Activated gamma-delta T cell (primary cell): ENCODE measurements around the gene RUNX2.
"Not testable (repeated sequence)": the region's sequence is repeated elsewhere in the genome, so short reads cannot be mapped to it uniquely, and the experiment has no call there.

ENCODE experiments used
- DNase-seq: peaks from one replicate; lab custom pipeline; 2025; lab: John Stamatoyannopoulos, UW

The RUNX2 gene

DNA sequence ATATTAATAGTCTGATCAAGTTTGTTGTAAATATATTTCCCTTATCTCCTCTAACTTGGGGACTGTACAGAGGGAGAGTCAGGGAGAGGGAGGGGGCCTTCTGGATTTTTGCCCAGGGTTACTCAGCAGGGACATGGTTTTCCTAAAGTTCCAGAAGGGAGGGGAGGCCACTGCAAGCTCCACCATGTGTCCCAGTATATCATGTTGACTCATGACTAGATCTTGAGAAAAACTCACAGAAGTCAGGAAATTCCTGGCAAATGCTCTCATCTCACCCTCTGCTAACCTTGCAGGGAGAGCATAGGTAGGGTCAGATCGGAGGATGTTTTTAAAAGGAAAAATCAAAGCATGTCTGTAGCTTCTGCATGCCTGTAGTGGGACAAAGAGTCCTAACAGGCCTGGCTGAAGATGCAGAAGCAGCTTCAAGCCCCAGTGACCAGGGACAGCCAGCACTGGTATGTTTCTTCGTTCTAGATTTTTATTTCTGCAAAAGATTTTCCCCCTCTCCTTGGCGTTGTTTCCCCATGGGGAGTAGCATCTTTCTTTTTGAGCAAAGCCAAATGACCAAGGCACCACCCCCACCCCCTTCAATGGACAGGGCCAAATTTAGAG, 322.5 kb downstream of the RUNX2 start:
- no peak for DNase-seq

- no peak for DNase-seq
Observed at GRCh38 chr6:45651301-45651700, 323.2 kb downstream of the RUNX2 start.

DNA sequence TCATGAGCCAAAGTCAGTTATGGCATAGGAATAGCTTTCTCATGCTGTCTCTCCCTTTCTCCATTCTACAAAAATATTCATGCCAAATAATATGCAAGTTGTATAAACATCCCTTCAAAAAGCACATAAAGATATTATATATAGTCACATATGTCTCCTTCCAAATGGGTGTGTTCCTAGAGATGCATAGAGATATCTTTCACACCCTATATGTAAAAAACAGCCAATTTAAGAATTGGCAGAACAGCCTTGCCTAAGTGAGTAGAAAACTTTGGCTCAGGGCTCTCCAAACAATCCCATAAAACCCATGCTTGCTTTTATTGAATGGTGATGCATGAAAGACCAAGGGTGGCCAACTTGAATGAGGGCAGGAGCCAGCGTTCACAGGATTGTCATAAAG, 324.3 kb downstream of the RUNX2 start:
- no peak for DNase-seq

GRCh38 chr6:45653117-45653883, 325.2 kb downstream of the RUNX2 start:
- no peak for DNase-seq

GRCh38 chr6:45654673-45655072, 326.5 kb downstream of the RUNX2 start:
- no peak for DNase-seq

GRCh38 chr6:45655745-45656476, 327.8 kb downstream of the RUNX2 start:
- no peak for DNase-seq

GRCh38 chr6:45657226-45657625, 329.1 kb downstream of the RUNX2 start:
- DNase-seq, result no peak

DNA sequence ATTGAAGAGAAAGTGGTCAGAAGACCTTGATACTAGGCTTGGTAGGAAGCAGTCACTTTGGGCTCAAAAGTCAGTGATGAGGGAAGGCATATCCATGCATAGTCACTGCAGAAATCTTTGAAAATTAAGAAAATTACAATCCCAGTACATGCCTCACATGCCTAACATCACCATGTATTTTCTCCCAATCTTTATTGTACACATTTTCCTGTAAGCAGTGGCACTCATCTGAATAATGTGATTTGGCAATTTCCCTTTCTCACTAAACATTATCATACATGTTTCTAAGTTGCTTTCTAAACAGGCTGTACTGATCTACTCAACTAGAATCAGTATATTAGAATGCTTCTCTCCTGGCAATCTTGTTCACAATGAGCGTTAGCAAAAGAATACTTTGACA, 330.3 kb downstream of the RUNX2 start:
- no peak for DNase-seq

GRCh38 chr6:45658958-45659357, 330.8 kb downstream of the RUNX2 start:
- no peak for DNase-seq

- DNase-seq, result no peak
Observed at GRCh38 chr6:45661661-45662060, 333.5 kb downstream of the RUNX2 start.

- DNase-seq, result peak; percentile 26
Observed at GRCh38 chr6:45663251-45664221, 335.4 kb downstream of the RUNX2 start.

- DNase-seq, result no peak
Observed at GRCh38 chr6:45664707-45665106, 336.6 kb downstream of the RUNX2 start.

DNA sequence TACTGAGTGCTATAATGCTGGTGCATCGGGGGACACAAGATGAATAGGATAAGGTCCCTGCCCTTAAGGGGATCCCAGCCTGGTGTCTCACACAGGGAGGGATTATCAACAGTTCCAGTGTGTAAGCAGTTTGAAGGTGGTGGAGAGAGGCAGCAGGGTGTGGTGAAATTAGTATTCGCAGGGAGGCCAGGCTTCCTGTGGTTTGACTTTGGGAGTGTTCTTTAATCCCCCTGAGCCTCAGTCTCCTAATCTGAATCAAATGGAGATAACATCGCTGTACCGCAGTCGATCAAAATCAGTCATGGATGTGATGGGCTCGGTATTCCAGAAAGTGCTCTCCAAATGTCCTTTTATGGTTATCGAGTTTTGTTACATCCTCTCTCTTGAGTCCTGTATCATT, 337.7 kb downstream of the RUNX2 start:
- no peak for DNase-seq

GRCh38 chr6:45666846-45667245, 338.7 kb downstream of the RUNX2 start:
- DNase-seq, result no peak

GRCh38 chr6:45667300-45667699, 339.2 kb downstream of the RUNX2 start:
- DNase-seq, result no peak

DNA sequence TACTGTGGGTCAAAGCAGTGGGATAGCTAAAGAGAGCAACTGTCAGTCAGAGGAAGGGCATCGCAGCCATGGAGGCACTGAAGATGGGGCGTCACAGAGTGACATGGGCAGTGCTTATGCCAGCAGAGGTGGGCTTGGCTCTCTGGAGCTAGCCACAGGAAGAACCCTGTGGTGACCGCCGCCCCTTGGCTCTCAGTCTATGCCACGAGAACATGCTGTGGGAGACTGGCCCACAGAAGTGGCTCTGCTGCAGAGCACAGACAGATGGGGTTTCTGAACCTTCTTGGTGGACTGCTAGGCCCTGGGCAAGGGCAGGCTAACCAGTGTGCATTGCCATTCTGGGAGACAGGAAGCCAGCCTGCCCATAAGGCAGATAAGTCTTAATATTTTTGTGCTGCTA, 339.6 kb downstream of the RUNX2 start:
- DNase-seq, result no peak

GRCh38 chr6:45668705-45669104, 340.6 kb downstream of the RUNX2 start:
- no peak for DNase-seq

- DNase-seq, result not testable (repeated sequence)
Observed at GRCh38 chr6:45673167-45673566, 345.0 kb downstream of the RUNX2 start.

GRCh38 chr6:45675166-45675565, 347.0 kb downstream of the RUNX2 start:
- DNase-seq, result not testable (repeated sequence)

- no peak for DNase-seq
Observed at GRCh38 chr6:45675634-45676033, 347.5 kb downstream of the RUNX2 start.

- no peak for DNase-seq
Observed at GRCh38 chr6:45676380-45676779, 348.2 kb downstream of the RUNX2 start.
